ENCODE data around the gene FAM83F. TPM values are rescaled to one million over a fixed set of nuclear protein-coding genes. Genes with fewer than 3 reads are reported as not detected.

The FAM83F gene
- total RNA-seq, 1 donor from 2014 or later: 1.1 TPM

DNA sequence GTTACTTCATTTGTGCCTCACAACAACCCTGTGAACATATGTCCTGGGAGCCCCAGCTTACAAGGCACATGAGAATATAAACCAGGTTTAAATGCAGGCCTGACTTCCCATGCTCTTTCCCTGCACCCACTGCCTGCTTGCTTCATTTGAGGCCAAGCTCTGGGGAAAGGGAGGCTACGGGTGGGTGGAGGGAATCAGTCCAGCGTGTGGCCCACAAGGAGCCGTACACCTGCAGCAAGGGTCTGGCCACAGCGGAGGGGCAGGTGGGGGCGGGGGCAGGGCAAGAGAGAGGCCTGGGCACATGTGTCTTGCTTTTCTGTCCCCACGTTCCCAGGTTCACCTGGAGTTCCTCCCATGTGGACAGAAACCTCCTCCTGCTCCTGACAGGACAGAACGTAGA is 26.2 kb downstream of the FAM83F start:
- TF ChIP-seq, protein P1, sequence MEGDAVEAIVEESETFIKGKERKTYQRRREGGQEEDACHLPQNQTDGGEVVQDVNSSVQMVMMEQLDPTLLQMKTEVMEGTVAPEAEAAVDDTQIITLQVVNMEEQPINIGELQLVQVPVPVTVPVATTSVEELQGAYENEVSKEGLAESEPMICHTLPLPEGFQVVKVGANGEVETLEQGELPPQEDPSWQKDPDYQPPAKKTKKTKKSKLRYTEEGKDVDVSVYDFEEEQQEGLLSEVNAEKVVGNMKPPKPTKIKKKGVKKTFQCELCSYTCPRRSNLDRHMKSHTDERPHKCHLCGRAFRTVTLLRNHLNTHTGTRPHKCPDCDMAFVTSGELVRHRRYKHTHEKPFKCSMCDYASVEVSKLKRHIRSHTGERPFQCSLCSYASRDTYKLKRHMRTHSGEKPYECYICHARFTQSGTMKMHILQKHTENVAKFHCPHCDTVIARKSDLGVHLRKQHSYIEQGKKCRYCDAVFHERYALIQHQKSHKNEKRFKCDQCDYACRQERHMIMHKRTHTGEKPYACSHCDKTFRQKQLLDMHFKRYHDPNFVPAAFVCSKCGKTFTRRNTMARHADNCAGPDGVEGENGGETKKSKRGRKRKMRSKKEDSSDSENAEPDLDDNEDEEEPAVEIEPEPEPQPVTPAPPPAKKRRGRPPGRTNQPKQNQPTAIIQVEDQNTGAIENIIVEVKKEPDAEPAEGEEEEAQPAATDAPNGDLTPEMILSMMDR (IDR thresholded peaks at IDR 0.05; ENCODE audit: partially characterized antibody, unreplicated experiment): no peak
- Mint-ChIP-seq H3K36me3 (ENCODE audit: unreplicated experiment) (no peaks in the 10 kb centered on the region), H3K9me3 (ENCODE audit: unreplicated experiment) (no peaks in the 10 kb centered on the region), H3K4me1 (ENCODE audit: low read depth, unreplicated experiment) (peaks cover 5% of the 10 kb centered on the region), H3K27me3 (ENCODE audit: unreplicated experiment) (no peaks in the 10 kb centered on the region), H3K27ac (ENCODE audit: unreplicated experiment) (no peak overlapping the region), H3K4me3 (ENCODE audit: unreplicated experiment) (no peak overlapping the region)
- DNase-seq: no peak

DNA sequence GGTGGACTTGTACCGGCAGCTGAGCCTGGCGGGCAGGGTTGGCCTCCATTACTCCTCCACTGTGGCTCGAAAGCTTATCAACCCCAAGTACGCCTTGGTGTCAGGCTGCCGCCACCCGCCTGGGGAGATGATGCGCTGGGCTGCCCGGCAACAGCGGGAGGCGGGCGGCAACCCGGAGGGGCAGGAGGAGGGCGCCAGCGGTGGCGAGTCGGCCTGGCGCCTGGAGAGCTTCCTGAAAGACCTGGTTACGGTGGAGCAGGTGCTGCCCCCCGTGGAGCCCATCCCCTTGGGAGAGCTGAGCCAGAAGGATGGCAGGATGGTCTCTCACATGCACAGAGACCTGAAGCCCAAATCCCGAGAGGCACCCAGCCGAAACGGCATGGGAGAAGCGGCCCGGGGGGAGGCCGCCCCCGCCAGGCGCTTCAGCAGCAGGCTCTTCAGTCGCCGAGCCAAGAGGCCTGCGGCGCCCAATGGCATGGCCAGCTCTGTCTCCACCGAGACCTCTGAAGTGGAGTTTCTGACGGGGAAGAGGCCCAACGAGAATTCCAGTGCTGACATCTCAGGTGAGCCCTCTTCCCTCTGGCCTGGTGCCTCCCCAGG is 26.7 kb downstream of the FAM83F start:
- DNase-seq: no peak
- Mint-ChIP-seq H3K4me1 (ENCODE audit: low read depth, unreplicated experiment) (peaks cover 5% of the 10 kb centered on the region), H3K27ac (ENCODE audit: unreplicated experiment) (no peak overlapping the region), H3K27me3 (ENCODE audit: unreplicated experiment) (no peaks in the 10 kb centered on the region), H3K36me3 (ENCODE audit: unreplicated experiment) (no peaks in the 10 kb centered on the region), H3K4me3 (ENCODE audit: unreplicated experiment) (no peak overlapping the region), H3K9me3 (ENCODE audit: unreplicated experiment) (no peaks in the 10 kb centered on the region)
- TF ChIP-seq, protein P1 (IDR thresholded peaks at IDR 0.05; ENCODE audit: partially characterized antibody, unreplicated experiment): no peak

DNA sequence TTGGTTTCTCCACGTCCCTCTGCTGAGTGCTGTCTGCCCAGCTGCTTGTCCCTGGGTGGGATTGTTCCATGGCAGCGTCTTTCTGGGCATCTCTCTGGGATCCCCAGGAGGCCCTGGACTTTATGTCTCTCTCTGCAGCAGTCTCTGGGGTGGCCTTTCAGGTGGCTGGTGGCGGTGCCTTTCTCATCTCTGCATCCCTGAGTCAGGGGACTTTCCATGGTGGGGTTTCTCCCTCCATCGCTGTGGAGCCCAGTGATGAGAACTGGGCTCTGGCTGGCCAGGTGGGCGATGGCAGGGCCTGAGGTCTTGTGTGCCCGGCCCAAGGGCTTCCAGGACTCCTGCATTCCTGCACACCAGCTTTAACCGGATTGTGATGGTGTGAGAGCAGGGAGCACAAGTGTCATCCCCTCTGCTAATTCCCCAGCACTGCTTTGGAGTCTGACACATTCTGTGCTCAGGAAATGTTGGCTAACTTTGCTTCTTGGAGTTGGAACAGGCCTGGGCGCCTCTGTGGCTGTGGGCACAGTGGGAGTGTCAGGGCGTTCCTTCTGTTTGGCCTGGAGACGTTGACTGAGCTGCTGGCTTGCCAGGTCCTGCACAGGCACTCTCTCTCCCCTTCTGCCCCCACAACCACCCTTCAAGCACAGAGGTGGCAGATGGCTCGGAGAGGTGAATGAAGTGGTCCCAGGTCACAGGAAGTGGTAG is 27.9 kb downstream of the FAM83F start:
- H3K27me3 Mint-ChIP-seq (ENCODE audit: unreplicated experiment): no peaks in the 10 kb centered on the region
- H3K4me1 Mint-ChIP-seq (ENCODE audit: low read depth, unreplicated experiment): peaks cover 7% of the 10 kb centered on the region
- no peak for DNase-seq
- no peaks in the 10 kb centered on the region for H3K36me3 Mint-ChIP-seq (ENCODE audit: unreplicated experiment)
- no peaks in the 10 kb centered on the region for H3K9me3 Mint-ChIP-seq (ENCODE audit: unreplicated experiment)
- H3K27ac Mint-ChIP-seq (ENCODE audit: unreplicated experiment): no peak overlapping the region
- TF ChIP-seq, protein P1 (IDR thresholded peaks at IDR 0.05; ENCODE audit: partially characterized antibody, unreplicated experiment): no peak
- H3K4me3 Mint-ChIP-seq (ENCODE audit: unreplicated experiment): no peak overlapping the region

DNA sequence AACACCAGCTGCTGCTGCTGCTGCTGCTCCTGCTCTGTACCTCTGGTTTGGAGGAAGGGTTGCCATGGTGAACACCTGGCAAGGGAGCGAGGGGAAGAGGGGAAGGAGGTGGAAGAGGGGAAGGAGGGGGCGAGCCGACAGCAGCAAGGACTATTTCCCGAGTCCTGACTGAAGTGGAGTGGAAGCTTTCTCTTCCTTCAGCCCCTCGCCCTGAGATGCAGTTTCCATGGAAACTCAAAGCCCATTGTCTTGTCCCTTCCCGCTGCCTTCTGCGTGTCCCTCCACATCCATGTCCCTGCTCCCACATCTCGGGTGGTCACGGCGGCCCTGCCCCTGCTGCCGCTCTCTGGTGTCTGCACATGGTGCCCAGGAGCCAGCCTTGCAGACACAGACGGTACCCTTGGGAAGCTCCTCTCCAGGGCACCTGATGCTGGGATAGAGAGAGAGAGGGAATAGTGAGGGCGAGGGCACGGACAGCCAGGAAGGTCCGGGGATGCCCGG is 28.6 kb downstream of the FAM83F start:
- H3K4me1 Mint-ChIP-seq (ENCODE audit: low read depth, unreplicated experiment): peaks cover 10% of the 10 kb centered on the region
- TF ChIP-seq, protein P1 (IDR thresholded peaks at IDR 0.05; ENCODE audit: partially characterized antibody, unreplicated experiment): no peak
- no peak for DNase-seq

More for the DNA sequence above, 28.6 kb downstream of the FAM83F start:
- no peak overlapping the region for H3K27ac Mint-ChIP-seq (ENCODE audit: unreplicated experiment)
- no peaks in the 10 kb centered on the region for H3K27me3 Mint-ChIP-seq (ENCODE audit: unreplicated experiment)
- H3K36me3 Mint-ChIP-seq (ENCODE audit: unreplicated experiment): no peaks in the 10 kb centered on the region
- no peaks in the 10 kb centered on the region for H3K9me3 Mint-ChIP-seq (ENCODE audit: unreplicated experiment)
- H3K4me3 Mint-ChIP-seq (ENCODE audit: unreplicated experiment): no peak overlapping the region
